ENCODE data around the gene ITIH2.
"Not testable (repeated sequence)": the region's sequence is repeated elsewhere in the genome, so short reads cannot be mapped to it uniquely, and the experiment has no call there.

The ITIH2 gene

DNA sequence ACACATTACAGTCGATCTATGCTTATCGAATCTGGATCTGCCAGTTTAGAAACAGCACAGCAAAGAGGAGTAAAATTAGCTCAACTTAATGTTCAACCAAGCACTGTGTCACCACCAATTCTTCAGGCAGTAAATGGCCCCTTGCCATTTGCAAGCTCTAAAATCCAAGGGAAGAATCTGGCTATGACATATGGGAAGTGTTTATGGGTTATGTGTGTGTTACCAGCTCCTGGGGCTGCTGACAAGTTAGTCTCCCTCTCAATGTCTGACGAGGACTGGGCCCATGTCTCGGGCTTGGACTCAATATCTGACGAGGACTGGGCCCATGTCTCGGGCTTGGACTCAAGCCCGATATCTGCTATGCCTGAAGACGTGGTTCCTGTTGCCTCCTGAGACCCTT, 5.7 kb upstream of the ITIH2 start:
- no peak for DNase-seq

- DNase-seq = no peak
Observed at GRCh38 chr10:7700577-7701125, 2.5 kb upstream of the ITIH2 start.

DNA sequence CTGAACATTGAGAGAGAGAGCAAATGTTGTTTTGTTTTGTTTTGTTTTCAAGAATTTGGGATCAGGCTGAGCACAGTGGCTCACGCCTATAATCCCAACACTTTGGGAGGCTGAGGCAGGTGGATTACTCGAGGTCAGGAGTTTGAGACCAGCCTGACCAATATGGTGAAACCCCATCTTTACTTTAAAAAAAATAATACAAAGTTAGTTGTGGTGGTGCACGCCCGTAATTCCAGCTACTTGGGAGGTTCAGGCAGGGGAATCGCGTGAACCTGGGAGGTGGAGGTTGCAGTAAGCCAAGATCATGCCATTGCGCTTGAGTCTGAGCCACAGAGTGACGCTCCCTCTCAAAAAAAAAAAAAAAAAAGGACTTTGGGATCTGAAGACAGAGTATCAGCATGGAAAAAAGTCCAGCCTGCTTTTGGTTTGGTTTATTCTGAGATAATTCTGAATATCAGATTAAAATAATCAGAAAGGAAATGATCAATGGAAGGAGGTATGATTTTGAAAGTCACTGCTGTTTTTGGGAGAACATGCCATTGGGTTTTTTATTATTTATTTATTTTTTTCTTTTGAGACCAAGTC, 1.9 kb upstream of the ITIH2 start:
- no peak for DNase-seq

GRCh38 chr10:7702288-7702812, 766 bp upstream of the ITIH2 start:
- DNase-seq = no peak

- DNase-seq = no peak
Observed at GRCh38 chr10:7704071-7705016, 1.2 kb downstream of the ITIH2 start.

GRCh38 chr10:7705341-7705740, 2.2 kb downstream of the ITIH2 start:
- no peak for DNase-seq

DNA sequence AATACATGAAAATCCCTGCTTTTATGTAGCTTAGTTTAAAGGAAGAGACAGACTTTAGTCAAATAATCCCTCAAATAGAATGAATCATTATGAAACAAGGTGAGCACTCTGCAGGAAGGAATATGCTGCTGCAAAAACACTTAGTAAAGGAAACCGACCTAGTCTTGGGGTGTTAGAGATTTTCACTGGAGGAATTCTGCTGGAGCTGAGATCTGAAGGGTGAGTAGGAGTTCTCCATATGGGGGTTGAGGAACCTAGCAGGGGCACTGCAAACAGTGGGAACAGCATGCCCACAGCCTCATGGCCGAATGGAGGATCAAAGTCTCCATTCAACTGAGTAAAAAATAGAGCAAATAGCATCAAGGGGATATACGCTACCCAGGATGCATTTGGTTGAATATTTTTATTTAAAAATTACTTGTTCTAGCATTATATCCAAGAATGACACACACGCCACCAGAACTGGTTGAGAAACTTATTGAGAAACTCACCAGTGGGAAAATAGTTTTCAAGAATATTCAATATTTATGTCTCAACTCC, 3.5 kb downstream of the ITIH2 start:
- no peak for DNase-seq

DNA sequence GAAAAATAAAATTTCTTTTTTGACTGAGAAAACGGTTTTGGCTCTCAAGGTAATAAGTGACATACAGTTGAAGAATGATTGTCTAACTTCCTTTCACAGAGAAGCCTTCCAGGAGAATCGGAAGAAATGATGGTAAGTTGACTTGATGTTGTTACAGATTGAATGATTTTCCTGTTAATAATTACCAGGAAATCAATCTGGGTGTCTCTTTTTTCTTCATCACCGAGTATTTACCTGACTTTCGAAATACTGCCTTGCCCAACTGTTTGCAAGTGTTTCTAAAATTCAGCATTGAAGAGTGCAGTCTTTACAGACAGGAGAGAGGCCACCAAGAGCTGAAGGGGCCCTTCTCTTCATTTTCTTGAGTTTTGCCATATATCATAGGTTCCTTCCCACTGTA, 4.0 kb downstream of the ITIH2 start:
- DNase-seq = no peak

- no peak for DNase-seq
Observed at GRCh38 chr10:7707858-7708622, 4.9 kb downstream of the ITIH2 start.

- no peak for DNase-seq
Observed at GRCh38 chr10:7708832-7709231, 5.7 kb downstream of the ITIH2 start.

- DNase-seq = no peak
Observed at GRCh38 chr10:7710446-7710845, 7.3 kb downstream of the ITIH2 start.

- DNase-seq = not testable (repeated sequence)
Observed at GRCh38 chr10:7711075-7711474, 8.0 kb downstream of the ITIH2 start.

- no peak for DNase-seq
Observed at GRCh38 chr10:7715515-7715914, 12.4 kb downstream of the ITIH2 start.

- no peak for DNase-seq
Observed at GRCh38 chr10:7717767-7718166, 14.7 kb downstream of the ITIH2 start.

DNA sequence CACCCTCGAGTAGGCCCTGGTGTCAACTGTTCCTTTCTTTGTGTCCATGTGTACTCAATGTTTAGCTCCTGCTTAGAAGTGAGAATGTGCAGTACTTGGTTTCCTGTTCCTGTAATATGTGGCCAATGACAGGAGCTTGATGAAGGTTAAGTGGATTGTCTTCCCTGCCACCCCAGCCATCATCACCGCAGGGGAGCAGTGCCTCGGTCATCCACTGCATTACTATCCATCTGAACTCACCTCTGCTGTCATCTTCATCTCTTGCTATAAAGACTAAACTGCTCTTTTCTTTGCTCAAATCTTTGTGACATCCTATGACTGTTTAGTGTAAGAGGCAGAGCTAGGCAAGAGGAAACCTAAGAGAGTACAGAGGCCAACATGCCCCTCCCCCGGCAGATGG, 15.6 kb downstream of the ITIH2 start:
- DNase-seq = no peak

- no peak for DNase-seq
Observed at GRCh38 chr10:7720478-7720877, 17.4 kb downstream of the ITIH2 start.

DNA sequence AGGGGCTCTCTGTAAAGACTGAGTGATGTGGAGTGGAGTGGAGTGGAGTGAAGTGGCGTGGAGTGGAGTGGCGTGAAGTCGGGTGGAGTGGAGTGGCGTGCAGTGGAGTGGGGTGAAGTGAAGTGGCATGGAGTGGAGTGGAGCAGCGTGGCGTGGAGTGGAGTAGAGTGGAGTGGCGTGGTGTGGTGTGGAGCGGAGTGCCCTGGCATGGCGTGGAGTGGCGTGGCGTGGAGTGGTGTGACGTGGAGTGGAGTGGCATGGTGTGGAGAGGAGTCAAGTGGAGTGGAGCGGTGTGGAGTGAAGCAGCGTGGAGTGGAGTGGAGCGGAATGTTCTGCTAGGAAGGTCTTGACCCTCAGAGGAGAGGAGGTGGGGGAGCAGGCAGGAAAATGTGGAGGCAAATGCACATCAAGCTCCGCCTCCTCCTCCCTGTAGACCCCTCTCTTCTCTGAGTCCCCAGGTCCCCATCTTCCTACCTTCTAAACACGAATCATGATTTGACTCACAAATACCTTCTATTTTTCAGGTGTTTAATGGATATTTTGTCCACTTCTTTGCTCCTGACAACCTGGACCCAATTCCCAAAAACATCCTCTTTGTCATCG, 19.9 kb downstream of the ITIH2 start:
- DNase-seq = no peak

DNA sequence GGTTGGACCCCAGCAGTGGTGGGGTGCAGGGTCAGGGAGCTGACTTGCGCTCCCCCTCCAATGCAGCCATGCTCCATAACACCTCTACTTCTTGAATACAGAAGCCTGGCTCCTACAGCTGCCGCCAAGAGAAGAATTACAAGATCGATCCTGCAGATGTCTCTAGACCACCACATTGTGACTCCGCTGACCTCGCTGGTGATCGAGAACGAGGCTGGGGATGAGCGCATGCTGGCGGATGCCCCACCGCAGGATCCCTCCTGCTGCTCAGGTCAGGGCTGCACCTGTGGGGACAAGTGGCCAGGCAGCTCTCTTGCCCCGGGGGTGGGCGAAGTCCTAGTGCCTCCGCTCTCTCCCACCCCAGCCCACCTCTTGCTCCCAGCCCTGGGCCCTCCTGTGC, 31.7 kb downstream of the ITIH2 start:
- no peak for DNase-seq

GRCh38 chr10:7738536-7739407, 35.7 kb downstream of the ITIH2 start:
- no peak for DNase-seq

GRCh38 chr10:7744307-7744706, 41.2 kb downstream of the ITIH2 start:
- no peak for DNase-seq

DNA sequence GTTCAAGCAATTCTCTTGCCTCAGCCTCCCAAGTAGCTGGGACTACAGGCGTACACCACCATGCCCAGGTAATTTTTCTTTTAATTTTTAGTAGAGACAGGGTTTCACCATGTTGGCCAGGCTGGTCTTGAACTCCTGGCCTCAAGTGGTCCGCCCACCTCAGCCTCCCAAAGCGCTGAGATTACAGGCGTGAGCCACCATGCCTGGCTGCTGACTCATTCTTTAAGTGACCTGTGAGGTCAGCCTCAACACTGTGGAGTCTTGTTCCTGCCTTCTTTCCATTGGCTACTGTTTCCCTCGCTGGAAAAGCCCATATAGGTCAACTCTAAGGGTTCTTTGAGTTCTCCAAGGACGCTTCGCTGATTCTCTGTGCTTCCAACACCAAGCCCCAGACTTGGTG, 45.5 kb downstream of the ITIH2 start:
- DNase-seq = not testable (repeated sequence)
